Testis (tissue), 3 donors: ENCODE data around the gene GUCY2D. TPM values are rescaled to one million over a fixed set of nuclear protein-coding genes. Genes with fewer than 3 reads are reported as not detected.

Source experiments
- DNase-seq: peaks from one replicate; pipeline ENCODE4 v3.0.0-alpha.2; 2019
- H3K27ac ChIP-seq, 2 donors: fragments of 200-600 bp; sonication (generic); one replicate each; pipeline ENCODE4 v1.5.1; 2019
- H3K27me3 ChIP-seq: fragments of 200-600 bp; sonication (generic); one replicate; pipeline ENCODE4 v1.5.1; 2019
- H3K36me3 ChIP-seq: fragments of 200-600 bp; sonication (generic); one replicate; pipeline ENCODE4 v1.5.1; 2017; ENCODE audit warnings: low read depth; ENCODE audit errors: missing control alignments
- H3K4me1 ChIP-seq: fragments of 200-600 bp; sonication (generic); one replicate; pipeline ENCODE4 v1.5.1; 2019
- H3K4me3 ChIP-seq, 2 donors: fragments of 200-600 bp; sonication (generic); one replicate each; pipeline ENCODE4 v1.5.1; 2017 to 2019
- H3K9me3 ChIP-seq: fragments of 200-600 bp; sonication (generic); one replicate; pipeline ENCODE4 v1.5.1; 2017
- POLR2A ChIP-seq: fragments of 450-650 bp; IDR thresholded peaks from one replicate; pipeline ENCODE4 v1.6.1; 2017; ENCODE audit warnings: antibody characterized with exemption, mild to moderate bottlenecking, moderate library complexity
- WGBS, 2 donors: methylation state at CpG; one replicate each; pipeline ENCODE4 v1.1.5; 2018; 5-methylcytosine and 5-hydroxymethylcytosine counted together
- intact Hi-C: fragments of 100-400 bp; cut with DNase I; formaldehyde crosslinking; loops from one replicate; pipeline ENCODE4 v1.15.1; 2023; ENCODE audit warnings: low total_unique reads
- polyA plus RNA-seq: library from polyadenylated mRNA; stranded (reverse); fragments of 350-450 nt; fragmentation: Illumina TruSeq; extraction: RNeasy Lipid Tissue Mini Kit (QIAGEN cat#74804); gene quantifications from one replicate; pipeline ENCODE4 v1.2.3, GENCODE V29; 2014; ENCODE audit warnings: low read depth, low replicate concordance; ENCODE audit not compliant: insufficient read depth
- total RNA-seq, 2 donors: library from RNA; depleted of rRNA; stranded (reverse); fragments of >200 nt; gene quantifications; one replicate each; pipeline ENCODE4 v1.2.3, GENCODE V29; 2016
- TF ChIP-seq, protein P1 (sequence below), 3 experiments: fragments of 450-650 bp in 2 of 3; fragments of 200-600 bp in 1 of 3; sonication (generic) in 1 of 3; IDR thresholded peaks; one replicate each; pipeline ENCODE4 v1.5.1; 2016 to 2019; ENCODE audit warnings: antibody characterized with exemption in 3 of 3, mild to moderate bottlenecking in 2 of 3, moderate library complexity in 1 of 3

GUCY2D gene
- total and polyA plus RNA-seq, 3 donors from 2014 or later, result 1.3 to 2.4 (median 1.7) TPM

DNA sequence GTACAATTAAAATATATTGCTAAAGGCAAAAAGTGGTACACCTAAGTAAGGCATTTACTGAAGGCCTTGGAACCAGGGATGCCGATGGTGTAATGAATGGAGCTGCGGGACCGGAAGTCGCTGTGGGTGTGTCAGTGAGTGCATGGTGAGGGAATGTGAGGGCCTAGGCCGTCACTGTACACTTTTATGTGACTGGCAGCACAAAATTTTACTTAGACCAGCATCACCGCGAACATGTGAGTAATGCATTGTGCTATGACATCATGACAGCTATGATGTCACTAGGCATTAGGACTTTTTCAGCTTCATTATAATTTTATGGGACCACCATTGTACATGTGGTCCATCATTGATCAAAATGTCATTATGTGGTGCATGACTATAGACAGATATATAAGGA lies 51.2 kb downstream of the GUCY2D start:
- no peak overlapping the region for H3K27ac ChIP-seq
- 97 to 98% methylated on average over 7 of the region's 7 CpGs for WGBS, 2 donors
- H3K27me3 ChIP-seq, result no peaks in the 10 kb centered on the region
- intact Hi-C loops, result no loop called here
- no peak for TF ChIP-seq POLR2A
- TF ChIP-seq, protein P1, sequence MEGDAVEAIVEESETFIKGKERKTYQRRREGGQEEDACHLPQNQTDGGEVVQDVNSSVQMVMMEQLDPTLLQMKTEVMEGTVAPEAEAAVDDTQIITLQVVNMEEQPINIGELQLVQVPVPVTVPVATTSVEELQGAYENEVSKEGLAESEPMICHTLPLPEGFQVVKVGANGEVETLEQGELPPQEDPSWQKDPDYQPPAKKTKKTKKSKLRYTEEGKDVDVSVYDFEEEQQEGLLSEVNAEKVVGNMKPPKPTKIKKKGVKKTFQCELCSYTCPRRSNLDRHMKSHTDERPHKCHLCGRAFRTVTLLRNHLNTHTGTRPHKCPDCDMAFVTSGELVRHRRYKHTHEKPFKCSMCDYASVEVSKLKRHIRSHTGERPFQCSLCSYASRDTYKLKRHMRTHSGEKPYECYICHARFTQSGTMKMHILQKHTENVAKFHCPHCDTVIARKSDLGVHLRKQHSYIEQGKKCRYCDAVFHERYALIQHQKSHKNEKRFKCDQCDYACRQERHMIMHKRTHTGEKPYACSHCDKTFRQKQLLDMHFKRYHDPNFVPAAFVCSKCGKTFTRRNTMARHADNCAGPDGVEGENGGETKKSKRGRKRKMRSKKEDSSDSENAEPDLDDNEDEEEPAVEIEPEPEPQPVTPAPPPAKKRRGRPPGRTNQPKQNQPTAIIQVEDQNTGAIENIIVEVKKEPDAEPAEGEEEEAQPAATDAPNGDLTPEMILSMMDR (IDR thresholded peaks at IDR 0.05), result no peak
- no peaks in the 10 kb centered on the region for H3K4me1 ChIP-seq
- H3K4me3 ChIP-seq, result no peak overlapping the region
- H3K36me3 ChIP-seq, result no peaks in the 10 kb centered on the region
- H3K9me3 ChIP-seq, result no peaks in the 10 kb centered on the region
- no peak for DNase-seq

DNA sequence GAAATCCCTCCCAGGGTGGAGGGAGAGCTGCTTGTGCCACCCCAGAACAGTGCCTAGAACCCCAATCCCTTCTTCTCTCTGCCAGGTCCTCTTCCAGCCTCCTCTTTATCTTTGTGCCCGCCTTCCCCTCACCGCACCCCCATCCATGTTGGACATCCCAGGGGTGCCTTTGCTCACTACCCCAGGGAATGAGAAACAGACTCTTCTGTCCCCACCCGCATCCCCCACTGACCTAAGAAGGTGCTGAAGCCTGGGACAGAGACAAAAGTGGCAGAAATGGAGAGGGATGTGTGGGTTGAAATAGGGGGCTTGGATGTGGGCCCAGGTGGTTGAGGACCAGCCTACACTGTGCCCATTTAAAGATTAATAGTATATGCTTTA lies 53.4 kb downstream of the GUCY2D start:
- TF ChIP-seq, protein P1 (IDR thresholded peaks at IDR 0.05), result no peak
- no peak for TF ChIP-seq POLR2A
- no peak overlapping the region for H3K4me3 ChIP-seq
- intact Hi-C loops, result no loop called here
- WGBS, 2 donors, result 83 to 86% methylated on average over 3 of the region's 3 CpGs
- no peaks in the 10 kb centered on the region for H3K4me1 ChIP-seq
- no peak for DNase-seq
- H3K27ac ChIP-seq, result no peak overlapping the region
- no peaks in the 10 kb centered on the region for H3K9me3 ChIP-seq
- no peaks in the 10 kb centered on the region for H3K27me3 ChIP-seq
- no peaks in the 10 kb centered on the region for H3K36me3 ChIP-seq

DNA sequence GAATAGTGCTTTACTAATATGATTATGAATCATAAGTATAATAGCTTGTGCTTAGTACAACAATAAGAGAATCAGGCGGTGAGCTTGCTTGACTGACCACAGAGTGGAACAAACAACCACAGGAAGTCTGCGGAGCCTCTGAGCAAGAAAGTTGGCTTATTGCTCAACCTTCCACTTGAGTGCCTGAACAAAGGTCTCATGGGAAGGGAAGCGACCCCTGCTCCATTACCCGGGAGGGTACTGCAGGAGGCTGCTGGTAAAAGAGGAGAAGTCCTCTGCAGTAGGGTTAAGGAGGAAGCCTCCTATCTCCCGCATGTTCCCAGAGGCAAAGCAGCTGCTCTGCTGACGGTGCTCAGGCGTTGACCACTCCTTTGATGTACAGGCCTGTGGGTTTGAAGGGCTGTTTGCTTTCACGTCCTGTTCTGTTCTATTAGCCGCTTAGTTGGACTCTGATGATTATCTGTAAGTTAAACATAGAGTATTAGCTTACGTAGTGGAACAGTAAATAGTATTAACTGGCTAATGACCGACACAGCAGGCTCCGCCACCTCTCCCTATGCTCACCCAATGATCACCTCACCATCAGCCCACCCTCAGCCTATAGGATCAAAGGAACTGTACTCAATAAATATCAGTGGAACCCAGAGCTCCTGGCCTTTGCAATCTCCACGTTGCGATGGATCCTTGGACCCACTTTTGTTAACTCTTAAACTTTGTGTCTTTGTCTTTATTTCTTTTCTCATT lies 54.0 kb downstream of the GUCY2D start:
- H3K27ac ChIP-seq, result no peak overlapping the region
- 55 to 64% methylated on average over 14 of the region's 14 CpGs for WGBS, 2 donors
- intact Hi-C loops, result no loop called here
- no peaks in the 10 kb centered on the region for H3K4me1 ChIP-seq
- H3K4me3 ChIP-seq, result no peak overlapping the region
- peak; percentile 36 for DNase-seq
- no peaks in the 10 kb centered on the region for H3K9me3 ChIP-seq
- TF ChIP-seq, protein P1 (IDR thresholded peaks at IDR 0.05), result no peak
- TF ChIP-seq POLR2A, result no peak
- H3K27me3 ChIP-seq, result no peaks in the 10 kb centered on the region
- no peaks in the 10 kb centered on the region for H3K36me3 ChIP-seq

DNA sequence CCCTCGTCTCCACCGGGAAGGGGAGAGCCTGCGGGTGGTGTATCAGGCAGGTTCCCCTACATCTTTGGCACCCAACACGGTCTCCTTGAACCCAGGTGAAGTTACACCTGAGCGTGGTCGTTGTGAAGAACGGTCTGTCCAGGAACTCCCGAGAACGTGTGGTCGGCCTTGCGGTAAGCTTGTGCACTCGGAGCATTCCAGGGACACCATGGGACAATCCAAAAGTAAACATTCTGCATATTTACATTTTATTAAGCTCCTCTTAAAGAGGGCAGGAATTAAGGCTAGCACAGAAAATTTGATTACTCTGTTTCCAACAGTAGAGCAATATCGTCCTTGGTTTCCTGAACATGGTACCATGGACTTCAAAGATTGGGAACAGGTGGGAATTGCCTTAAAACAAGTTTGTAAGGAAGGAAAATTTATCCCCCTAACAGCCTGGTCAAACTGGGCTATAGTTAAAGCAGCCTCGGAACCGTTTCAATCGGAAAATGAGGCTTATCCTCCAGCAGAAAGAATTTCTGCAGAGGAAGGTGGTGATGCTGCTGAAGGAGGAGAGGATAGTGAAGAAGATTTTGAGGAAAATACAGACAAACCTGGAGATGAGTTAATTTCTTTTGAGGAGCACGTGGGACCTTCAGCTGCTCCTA lies 54.7 kb downstream of the GUCY2D start:
- intact Hi-C loops, result no loop called here
- Histone ChIP-seq H3K27me3 (no peaks in the 10 kb centered on the region), H3K9me3 (no peaks in the 10 kb centered on the region), H3K27ac (no peak overlapping the region), H3K36me3 (no peaks in the 10 kb centered on the region), H3K4me1 (no peaks in the 10 kb centered on the region), H3K4me3 (no peak overlapping the region)
- TF ChIP-seq, protein P1 (IDR thresholded peaks at IDR 0.05), result no peak
- TF ChIP-seq POLR2A, result no peak
- no peak for DNase-seq
- 67 to 68% methylated on average over 16 to 17 of the region's 17 CpGs for WGBS, 2 donors
